IgD-negative memory B cell (primary cell): ENCODE data around the gene KCNJ18. TPM values are rescaled to one million over a fixed set of nuclear protein-coding genes. Genes with fewer than 3 reads are reported as not detected.
"Not testable (repeated sequence)": the region's sequence is repeated elsewhere in the genome, so short reads cannot be mapped to it uniquely, and the experiment has no call there.

Source experiments
- H3K27ac Mint-ChIP-seq, 3 donors: one replicate each; pipeline ENCODE4 v1.8.0; 2020 to 2022; ENCODE audit warnings: mild to moderate bottlenecking in 3 of 3, mixed read lengths in 3 of 3, moderate library complexity in 1 of 3
- H3K27me3 Mint-ChIP-seq: one replicate; pipeline ENCODE4 v1.8.0; 2021; ENCODE audit warnings: mixed read lengths
- H3K36me3 Mint-ChIP-seq: one replicate; pipeline ENCODE4 v1.8.0; 2020; ENCODE audit warnings: mild to moderate bottlenecking, mixed read lengths
- H3K4me1 Mint-ChIP-seq, 3 donors: one replicate each; pipeline ENCODE4 v1.8.0; 2020 to 2022; ENCODE audit warnings: mixed read lengths in 3 of 3, mild to moderate bottlenecking in 1 of 3
- H3K4me3 Mint-ChIP-seq, 4 donors: one replicate each; pipeline ENCODE4 v1.8.0; 2020 to 2022; ENCODE audit warnings: mild to moderate bottlenecking in 4 of 4, mixed read lengths in 4 of 4, moderate library complexity in 3 of 4
- H3K9me3 Mint-ChIP-seq, 3 donors: one replicate each; pipeline ENCODE4 v1.8.0; 2020 to 2021; ENCODE audit warnings: mixed read lengths in 3 of 3, mild to moderate bottlenecking in 1 of 3
- polyA plus RNA-seq: library from polyadenylated mRNA; unstranded; fragments of 300-500 nt; fragmentation: Illumina TruSeq; gene quantifications from one replicate; pipeline ENCODE4 v1.2.3, GENCODE V29; 2021

KCNJ18 gene
- polyA plus RNA-seq, 1 donor from 2014 or later = not detected

GRCh38 chr17:21678393-21679081, 13.8 kb upstream of the KCNJ18 start:
- Mint-ChIP-seq H3K27me3 (no peaks in the 10 kb centered on the region), H3K9me3 (peaks cover 0 to 4% (median under 1%) of the 10 kb centered on the region in 3 donors), H3K36me3 (no peaks in the 10 kb centered on the region), H3K4me1 (no peaks in the 10 kb centered on the region), H3K4me3 (no peak overlapping the region), H3K27ac (no peak overlapping the region)

DNA sequence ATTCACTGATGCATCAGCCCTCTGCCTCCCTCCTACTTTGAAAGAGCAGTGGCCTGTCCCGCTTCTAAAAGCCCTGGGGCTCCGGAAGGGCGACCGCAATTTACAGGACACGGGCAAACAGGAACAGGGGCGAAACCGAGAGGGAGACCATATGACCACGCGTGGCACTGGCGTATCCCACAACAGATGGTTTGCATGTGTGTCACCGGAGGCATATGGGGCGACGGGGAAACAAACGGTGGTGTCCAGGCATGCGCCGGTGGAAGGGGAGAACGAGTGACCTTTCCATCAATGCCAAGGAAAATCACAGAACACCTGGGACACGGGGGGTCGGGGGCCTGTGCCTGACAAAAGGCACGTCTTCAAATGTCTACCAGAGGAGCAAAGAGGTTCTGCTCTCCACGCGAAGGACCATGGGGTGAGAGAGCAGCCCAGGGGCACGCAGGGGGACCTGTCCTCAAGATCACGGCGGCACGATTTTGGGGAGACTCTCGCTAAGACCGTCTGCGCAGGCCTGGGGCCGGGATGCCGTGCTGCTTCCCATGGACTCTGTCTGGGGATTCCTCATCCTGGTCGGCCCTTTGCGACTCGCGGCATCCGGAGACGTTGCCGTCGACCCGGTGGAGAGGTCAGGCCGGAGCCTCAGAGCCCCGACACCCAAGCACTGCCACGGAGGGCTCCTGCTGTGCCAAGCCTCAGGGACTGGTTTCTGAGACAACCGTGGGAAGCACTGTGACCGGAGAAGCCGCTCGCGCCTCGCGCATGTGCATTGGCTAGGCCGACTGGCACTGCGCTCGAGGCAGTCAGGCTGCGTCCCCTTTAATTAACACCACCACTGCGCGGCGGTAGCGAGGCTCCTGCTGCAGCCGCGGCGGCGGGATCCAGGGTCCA, 12.8 kb upstream of the KCNJ18 start:
- Mint-ChIP-seq H3K4me3 (no peak overlapping the region), H3K9me3 (peaks cover 0 to 4% (median 0%) of the 10 kb centered on the region in 3 donors), H3K4me1 (no peaks in the 10 kb centered on the region), H3K27me3 (no peaks in the 10 kb centered on the region), H3K36me3 (no peaks in the 10 kb centered on the region), H3K27ac (no peak overlapping the region)

DNA sequence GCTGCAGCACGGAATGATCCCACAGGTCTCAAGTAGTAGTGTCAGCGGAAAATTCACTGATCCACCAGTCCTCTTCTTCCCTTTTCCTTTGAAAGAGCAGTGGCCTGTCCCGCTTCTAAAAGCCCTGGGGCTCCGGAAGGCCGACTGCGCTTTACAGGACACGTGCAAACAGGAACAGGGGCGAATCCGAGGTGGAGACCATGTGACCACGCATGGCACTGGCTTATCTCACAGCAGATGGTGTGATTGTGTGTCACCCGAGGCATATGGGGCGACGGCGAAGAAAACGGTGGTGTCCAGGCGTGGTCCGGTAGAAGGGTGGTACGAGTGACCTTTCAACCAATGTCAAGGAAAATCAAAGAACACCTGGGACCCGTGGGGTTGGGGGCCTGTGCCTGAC, 12.0 kb upstream of the KCNJ18 start:
- no peak overlapping the region for H3K4me3 Mint-ChIP-seq
- H3K4me1 Mint-ChIP-seq = no peaks in the 10 kb centered on the region
- H3K9me3 Mint-ChIP-seq = peaks cover 0 to 4% (median 0%) of the 10 kb centered on the region in 3 donors
- H3K27me3 Mint-ChIP-seq = no peaks in the 10 kb centered on the region
- no peaks in the 10 kb centered on the region for H3K36me3 Mint-ChIP-seq
- no peak overlapping the region for H3K27ac Mint-ChIP-seq

GRCh38 chr17:21680850-21681351, 11.4 kb upstream of the KCNJ18 start:
- H3K27ac Mint-ChIP-seq, H3K4me1 Mint-ChIP-seq, H3K9me3 Mint-ChIP-seq, H3K4me3 Mint-ChIP-seq, H3K27me3 Mint-ChIP-seq, H3K36me3 Mint-ChIP-seq: not testable (repeated sequence)

DNA sequence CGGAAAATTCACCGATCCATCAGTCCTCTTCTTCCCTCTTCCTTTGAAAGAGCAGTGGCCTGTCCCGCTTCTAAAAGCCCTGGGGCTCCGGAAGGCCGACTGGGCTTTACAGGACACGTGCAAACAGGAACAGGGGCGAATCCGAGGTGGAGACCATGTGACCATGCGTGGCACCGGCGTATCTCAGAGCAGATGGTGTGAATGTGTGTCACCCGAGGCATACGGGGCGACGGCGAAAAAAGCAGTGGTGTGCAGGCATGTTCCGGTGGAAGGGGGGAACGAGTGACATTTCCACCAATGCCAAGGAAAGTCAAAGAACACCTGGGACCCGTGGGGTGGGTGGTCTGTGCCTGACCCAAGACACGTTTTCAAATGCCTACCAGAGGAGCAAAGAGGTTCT, 10.7 kb upstream of the KCNJ18 start:
- H3K4me3 Mint-ChIP-seq, H3K9me3 Mint-ChIP-seq, H3K27me3 Mint-ChIP-seq, H3K27ac Mint-ChIP-seq, H3K4me1 Mint-ChIP-seq, H3K36me3 Mint-ChIP-seq: not testable (repeated sequence)

- not testable (repeated sequence) for H3K27me3 Mint-ChIP-seq, H3K27ac Mint-ChIP-seq, H3K4me1 Mint-ChIP-seq, H3K9me3 Mint-ChIP-seq, H3K36me3 Mint-ChIP-seq, H3K4me3 Mint-ChIP-seq
Measured at GRCh38 chr17:21682130-21682529, 10.2 kb upstream of the KCNJ18 start.

- H3K4me1 Mint-ChIP-seq, H3K36me3 Mint-ChIP-seq, H3K9me3 Mint-ChIP-seq, H3K27ac Mint-ChIP-seq, H3K4me3 Mint-ChIP-seq, H3K27me3 Mint-ChIP-seq: not testable (repeated sequence)
Measured at GRCh38 chr17:21683142-21683712, 9.1 kb upstream of the KCNJ18 start.

DNA sequence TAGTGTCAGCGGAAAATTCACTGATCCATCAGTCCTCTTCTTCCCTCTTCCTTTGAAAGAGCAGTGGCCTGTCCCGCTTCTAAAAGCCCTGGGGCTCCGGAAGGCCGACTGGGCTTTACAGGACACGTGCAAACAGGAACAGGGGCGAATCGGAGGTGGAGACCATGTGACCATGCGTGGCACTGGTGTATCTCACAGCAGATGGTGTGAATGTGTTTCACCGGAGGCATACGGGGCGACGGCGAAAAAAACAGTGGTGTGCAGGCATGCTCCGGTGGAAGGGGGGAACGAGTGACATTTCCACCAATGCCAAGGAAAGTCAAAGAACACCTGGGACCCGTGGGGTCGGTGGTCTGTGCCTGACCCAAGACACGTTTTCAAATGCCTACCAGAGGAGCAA, 8.4 kb upstream of the KCNJ18 start:
- H3K27me3 Mint-ChIP-seq, H3K27ac Mint-ChIP-seq, H3K4me3 Mint-ChIP-seq, H3K9me3 Mint-ChIP-seq, H3K36me3 Mint-ChIP-seq, H3K4me1 Mint-ChIP-seq: not testable (repeated sequence)

DNA sequence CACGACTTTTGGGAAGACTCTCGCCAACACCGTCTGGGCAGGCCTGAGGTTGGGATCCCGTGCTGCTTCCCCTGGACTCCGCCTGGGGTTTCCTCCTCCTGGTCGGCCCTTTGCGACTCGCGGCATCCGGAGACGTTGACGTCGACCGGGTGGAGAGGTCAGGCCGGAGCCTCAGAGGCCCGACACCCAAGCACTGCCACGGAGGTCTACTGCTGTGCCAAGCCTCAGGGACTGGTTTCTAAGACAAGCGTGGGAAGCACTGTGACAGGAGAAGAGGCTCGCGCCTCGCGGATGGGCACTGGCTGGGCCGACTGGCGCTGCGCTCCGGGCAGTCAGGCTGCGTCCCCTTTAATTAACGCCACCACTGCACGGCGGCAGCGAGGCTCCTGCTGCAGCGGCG, 7.9 kb upstream of the KCNJ18 start:
- H3K27ac Mint-ChIP-seq, H3K9me3 Mint-ChIP-seq, H3K27me3 Mint-ChIP-seq, H3K4me3 Mint-ChIP-seq, H3K36me3 Mint-ChIP-seq, H3K4me1 Mint-ChIP-seq: not testable (repeated sequence)

- H3K27me3 Mint-ChIP-seq, H3K4me3 Mint-ChIP-seq, H3K9me3 Mint-ChIP-seq, H3K36me3 Mint-ChIP-seq, H3K4me1 Mint-ChIP-seq, H3K27ac Mint-ChIP-seq: not testable (repeated sequence)
Measured at GRCh38 chr17:21685061-21685795, 7.1 kb upstream of the KCNJ18 start.

DNA sequence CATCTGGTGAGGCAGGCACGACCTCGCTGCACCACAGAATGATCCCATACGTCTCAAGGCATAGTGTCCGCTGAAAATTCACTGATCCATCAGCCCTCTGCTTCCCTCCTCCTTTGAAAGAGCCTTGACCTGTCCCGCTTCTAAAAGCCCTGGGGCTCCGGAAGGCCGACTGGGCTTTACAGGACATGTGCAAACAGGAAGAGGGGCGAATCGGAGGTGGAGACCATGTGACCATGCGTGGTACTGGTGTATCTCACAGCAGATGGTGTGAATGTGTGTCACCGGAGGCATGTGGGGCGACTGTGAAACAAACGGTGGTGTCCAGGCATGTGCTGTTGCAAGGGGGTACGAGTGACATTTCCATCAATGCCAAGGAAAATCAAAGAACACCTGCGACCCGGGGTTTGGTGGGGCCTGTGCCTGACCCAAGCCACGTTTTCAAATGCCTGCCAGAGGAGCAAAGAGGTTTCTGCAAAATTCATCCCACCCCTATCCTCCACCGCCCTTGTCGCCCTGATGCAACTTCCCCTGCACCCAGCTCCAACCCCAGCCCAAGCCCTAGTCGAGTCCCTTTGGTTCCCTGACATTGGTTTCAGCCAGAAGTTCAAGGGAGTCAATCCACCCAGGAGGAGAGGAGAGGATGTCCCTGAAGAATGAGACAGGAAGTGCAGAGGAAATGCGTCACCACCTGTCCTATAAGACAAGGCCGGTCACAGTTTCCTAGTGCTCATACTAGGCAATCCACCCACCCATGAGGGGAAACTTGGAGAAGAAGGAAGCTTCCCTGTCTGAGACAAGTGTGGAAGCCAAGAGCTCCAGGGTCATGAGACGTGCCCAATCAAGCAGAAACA, 5.9 kb upstream of the KCNJ18 start:
- no peak overlapping the region for H3K4me3 Mint-ChIP-seq
- H3K4me1 Mint-ChIP-seq = no peaks in the 10 kb centered on the region
- no peaks in the 10 kb centered on the region for H3K27me3 Mint-ChIP-seq
- peak overlapping the region in 1 of 3 donors; percentile 11 for H3K27ac Mint-ChIP-seq
- no peaks in the 10 kb centered on the region for H3K9me3 Mint-ChIP-seq
- H3K36me3 Mint-ChIP-seq = no peaks in the 10 kb centered on the region

GRCh38 chr17:21687136-21687953, 5.0 kb upstream of the KCNJ18 start:
- no peaks in the 10 kb centered on the region for H3K36me3 Mint-ChIP-seq
- H3K4me3 Mint-ChIP-seq = no peak overlapping the region
- no peaks in the 10 kb centered on the region for H3K9me3 Mint-ChIP-seq
- H3K4me1 Mint-ChIP-seq = no peaks in the 10 kb centered on the region
- H3K27ac Mint-ChIP-seq = no peak overlapping the region
- no peaks in the 10 kb centered on the region for H3K27me3 Mint-ChIP-seq

DNA sequence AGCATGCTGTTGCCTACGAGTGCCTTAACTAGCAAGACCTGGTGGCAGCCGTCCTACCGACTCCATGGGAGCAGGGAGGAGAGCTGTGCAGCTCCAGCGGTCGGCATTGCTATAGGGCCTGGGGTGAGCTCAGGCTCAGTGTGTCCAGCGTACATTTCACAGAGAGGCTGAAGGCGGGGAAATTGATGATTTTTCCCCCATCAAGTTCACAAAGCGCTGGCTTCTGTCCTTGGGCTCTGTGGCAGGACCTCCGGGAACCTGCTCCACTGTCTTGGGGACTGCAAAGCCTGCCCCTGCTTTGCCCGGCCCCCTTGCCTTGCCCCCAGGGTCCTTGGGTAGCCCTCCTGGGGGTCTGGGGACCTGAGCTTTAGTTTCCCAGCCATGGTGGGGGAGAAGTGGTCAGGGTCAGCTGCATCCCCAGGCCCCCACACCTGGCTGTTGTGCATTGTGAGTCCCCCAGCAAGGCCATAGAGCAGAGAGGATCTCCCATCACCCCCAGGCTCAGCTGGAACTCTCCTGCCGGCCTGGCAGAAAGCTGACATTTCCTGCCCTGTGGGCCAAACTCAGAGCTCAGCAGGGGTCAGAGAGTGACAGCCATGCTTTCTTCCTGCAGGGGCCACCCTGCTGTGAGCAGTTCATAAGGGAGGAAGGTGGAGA, 3.9 kb upstream of the KCNJ18 start:
- Mint-ChIP-seq H3K4me3 (no peak overlapping the region), H3K27ac (no peak overlapping the region), H3K4me1 (no peaks in the 10 kb centered on the region), H3K36me3 (no peaks in the 10 kb centered on the region), H3K9me3 (no peaks in the 10 kb centered on the region), H3K27me3 (no peaks in the 10 kb centered on the region)
